Neuron (in vitro differentiated cells): ENCODE measurements around the gene ME3.

Experiments
- H2AFZ ChIP-seq: one replicate; pipeline ENCODE4 v1.6.1; 2013; ENCODE audit warnings: low read depth, mild to moderate bottlenecking, inconsistent platforms, low read length, moderate library complexity
- H3K27me3 ChIP-seq: one replicate; pipeline ENCODE4 v1.6.1; 2013; ENCODE audit warnings: low read length; ENCODE audit not compliant: insufficient read depth
- H3K36me3 ChIP-seq: one replicate; pipeline ENCODE4 v1.6.1; 2013; ENCODE audit warnings: low read length; ENCODE audit not compliant: insufficient read depth
- H3K4me1 ChIP-seq: one replicate; pipeline ENCODE4 v1.6.1; 2013; ENCODE audit warnings: low read length; ENCODE audit not compliant: insufficient read depth
- H3K4me3 ChIP-seq: 2 replicates; pipeline ENCODE4 v1.5.1; 2013; ENCODE audit warnings: mild to moderate bottlenecking, low read length, moderate library complexity
- H3K9me3 ChIP-seq: one replicate; pipeline ENCODE4 v1.6.1; 2013; ENCODE audit warnings: low read length

Gene ME3

GRCh38 chr11:86593833-86594232 is 78.6 kb downstream of the ME3 start:
- Histone ChIP-seq H3K4me3 (no peak overlapping the region), H2AFZ (no peak overlapping the region), H3K36me3 (no peaks in the 10 kb centered on the region), H3K9me3 (peaks cover 2% of the 10 kb centered on the region), H3K4me1 (peaks cover 73% of the 10 kb centered on the region), H3K27me3 (no peaks in the 10 kb centered on the region)

- Histone ChIP-seq H3K4me3 (no peak overlapping the region), H3K36me3 (no peaks in the 10 kb centered on the region), H2AFZ (no peak overlapping the region), H3K27me3 (no peaks in the 10 kb centered on the region), H3K4me1 (peaks cover 79% of the 10 kb centered on the region), H3K9me3 (peaks cover under 1% of the 10 kb centered on the region)
Observed at GRCh38 chr11:86592659-86593451, 79.6 kb downstream of the ME3 start.

GRCh38 chr11:86592047-86592591 is 80.3 kb downstream of the ME3 start:
- no peaks in the 10 kb centered on the region for H3K27me3 ChIP-seq
- peaks cover 80% of the 10 kb centered on the region for H3K4me1 ChIP-seq
- no peaks in the 10 kb centered on the region for H3K9me3 ChIP-seq
- no peak overlapping the region for H2AFZ ChIP-seq
- no peaks in the 10 kb centered on the region for H3K36me3 ChIP-seq
- H3K4me3 ChIP-seq = no peak overlapping the region

GRCh38 chr11:86591631-86592030 is 80.8 kb downstream of the ME3 start:
- Histone ChIP-seq H3K9me3 (no peaks in the 10 kb centered on the region), H2AFZ (no peak overlapping the region), H3K4me1 (peaks cover 79% of the 10 kb centered on the region), H3K36me3 (no peaks in the 10 kb centered on the region), H3K4me3 (no peak overlapping the region), H3K27me3 (no peaks in the 10 kb centered on the region)

- Histone ChIP-seq H3K36me3 (no peaks in the 10 kb centered on the region), H3K4me1 (peaks cover 68% of the 10 kb centered on the region), H3K4me3 (no peak overlapping the region), H2AFZ (no peak overlapping the region), H3K27me3 (no peaks in the 10 kb centered on the region), H3K9me3 (no peaks in the 10 kb centered on the region)
Observed at GRCh38 chr11:86589856-86590589, 82.4 kb downstream of the ME3 start.

- H3K36me3 ChIP-seq = no peaks in the 10 kb centered on the region
- H3K27me3 ChIP-seq = no peaks in the 10 kb centered on the region
- H2AFZ ChIP-seq = no peak overlapping the region
- H3K4me1 ChIP-seq = peaks cover 61% of the 10 kb centered on the region
- no peak overlapping the region for H3K4me3 ChIP-seq
- no peaks in the 10 kb centered on the region for H3K9me3 ChIP-seq
Observed at GRCh38 chr11:86589204-86589603, 83.2 kb downstream of the ME3 start.

- Histone ChIP-seq H3K4me1 (peaks cover 55% of the 10 kb centered on the region), H3K9me3 (no peaks in the 10 kb centered on the region), H2AFZ (no peak overlapping the region), H3K27me3 (no peaks in the 10 kb centered on the region), H3K36me3 (no peaks in the 10 kb centered on the region), H3K4me3 (no peak overlapping the region)
Observed at GRCh38 chr11:86588566-86589090, 83.8 kb downstream of the ME3 start.

- Histone ChIP-seq H3K9me3 (no peaks in the 10 kb centered on the region), H3K27me3 (no peaks in the 10 kb centered on the region), H3K36me3 (no peaks in the 10 kb centered on the region), H3K4me3 (no peak overlapping the region), H3K4me1 (peaks cover 50% of the 10 kb centered on the region), H2AFZ (no peak overlapping the region)
Observed at GRCh38 chr11:86587264-86588193, 84.9 kb downstream of the ME3 start.

GRCh38 chr11:86586307-86586706 is 86.1 kb downstream of the ME3 start:
- H3K36me3 ChIP-seq = no peaks in the 10 kb centered on the region
- H3K9me3 ChIP-seq = no peaks in the 10 kb centered on the region
- H3K4me1 ChIP-seq = peaks cover 38% of the 10 kb centered on the region
- H3K4me3 ChIP-seq = no peak overlapping the region
- no peak overlapping the region for H2AFZ ChIP-seq
- no peaks in the 10 kb centered on the region for H3K27me3 ChIP-seq

- no peak overlapping the region for H2AFZ ChIP-seq
Observed at GRCh38 chr11:86582898-86583297, 89.5 kb downstream of the ME3 start.

GRCh38 chr11:86580535-86580934 is 91.9 kb downstream of the ME3 start:
- Histone ChIP-seq H3K4me1 (peaks cover 6% of the 10 kb centered on the region), H3K27me3 (no peaks in the 10 kb centered on the region), H3K36me3 (no peaks in the 10 kb centered on the region), H2AFZ (no peak overlapping the region), H3K4me3 (no peak overlapping the region), H3K9me3 (peaks cover 2% of the 10 kb centered on the region)

More at GRCh38 chr11:86582898-86583297, 89.5 kb downstream of the ME3 start:
- Histone ChIP-seq H3K27me3 (no peaks in the 10 kb centered on the region), H3K4me1 (peaks cover 8% of the 10 kb centered on the region), H3K36me3 (no peaks in the 10 kb centered on the region), H3K4me3 (no peak overlapping the region), H3K9me3 (no peaks in the 10 kb centered on the region)

- peaks cover 6% of the 10 kb centered on the region for H3K4me1 ChIP-seq
- H3K4me3 ChIP-seq = no peak overlapping the region
- H3K27me3 ChIP-seq = no peaks in the 10 kb centered on the region
- H2AFZ ChIP-seq = no peak overlapping the region
- peaks cover 2% of the 10 kb centered on the region for H3K9me3 ChIP-seq
- H3K36me3 ChIP-seq = no peaks in the 10 kb centered on the region
Observed at GRCh38 chr11:86579406-86579731, 93.0 kb downstream of the ME3 start.
